Measurements from ENCODE around the gene NAT8L.

NAT8L gene

DNA sequence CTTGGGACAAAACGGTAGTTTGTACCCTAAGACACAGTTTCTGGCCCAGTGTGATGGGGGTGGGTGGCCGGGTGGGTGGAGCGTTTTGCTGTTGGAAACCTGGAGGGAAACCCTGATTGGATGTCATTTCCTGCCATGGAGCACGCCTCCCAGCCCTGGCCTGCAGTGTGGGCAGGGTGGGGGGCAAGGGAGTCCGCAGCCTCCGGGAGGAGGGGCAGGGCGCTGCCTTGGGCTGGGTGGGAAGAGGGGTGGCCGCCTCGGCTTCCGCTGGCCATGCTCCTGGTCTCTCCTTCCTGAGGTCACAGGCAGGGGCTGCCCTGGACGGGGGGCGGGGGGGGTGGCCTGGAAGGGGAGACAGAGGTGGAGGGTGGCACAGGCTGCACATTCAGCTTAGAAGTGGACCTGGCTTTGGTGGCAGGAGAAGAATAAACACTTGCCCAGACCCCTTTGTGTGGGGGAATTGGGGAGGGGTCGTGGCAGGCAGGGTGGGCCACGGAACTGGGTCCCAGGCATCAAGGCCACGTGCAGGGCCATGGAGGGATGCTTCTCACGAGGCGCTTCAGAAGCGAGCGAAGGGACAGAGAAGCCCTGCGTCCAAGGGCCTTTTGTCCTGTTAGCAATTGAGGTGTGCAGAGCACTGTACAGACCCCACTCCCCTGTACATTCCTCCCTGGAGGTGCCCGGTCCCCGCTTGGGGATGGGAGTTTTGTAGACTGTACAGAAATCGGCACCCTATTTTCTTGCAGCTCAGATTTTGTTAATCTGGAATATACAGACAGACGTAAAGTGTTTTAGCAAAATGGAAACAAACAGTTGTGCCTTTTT lies 6.2 kb downstream of the NAT8L start:
- no peak for DNase-seq

DNA sequence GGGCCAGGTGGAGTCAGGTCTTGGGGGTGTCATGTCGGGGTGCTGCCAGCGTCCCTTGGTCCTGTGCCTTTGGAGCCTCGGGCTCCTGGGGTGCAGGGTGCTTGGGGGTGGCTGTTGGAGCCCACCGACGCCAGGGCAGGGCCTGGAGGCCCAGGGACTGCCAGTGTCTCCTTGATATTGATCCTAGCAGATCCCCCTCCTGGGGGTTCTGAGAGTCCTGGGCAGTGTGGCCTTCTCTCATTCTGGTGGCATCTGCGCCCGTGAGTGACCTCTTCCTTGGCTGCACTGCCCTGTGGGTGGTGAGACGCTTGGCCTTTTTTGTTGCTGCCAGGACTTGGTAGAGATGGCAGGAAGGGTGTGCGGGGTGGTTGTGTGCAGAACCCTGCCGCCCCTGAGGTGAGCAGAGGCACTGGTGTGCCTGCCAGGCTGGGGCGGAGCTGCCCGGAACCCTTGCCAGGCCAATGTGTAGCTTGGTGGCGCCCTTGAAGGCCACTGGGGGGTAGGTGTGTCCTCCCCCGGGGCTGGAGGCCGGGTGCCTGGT lies 7.0 kb downstream of the NAT8L start:
- DNase-seq: no peak

DNA sequence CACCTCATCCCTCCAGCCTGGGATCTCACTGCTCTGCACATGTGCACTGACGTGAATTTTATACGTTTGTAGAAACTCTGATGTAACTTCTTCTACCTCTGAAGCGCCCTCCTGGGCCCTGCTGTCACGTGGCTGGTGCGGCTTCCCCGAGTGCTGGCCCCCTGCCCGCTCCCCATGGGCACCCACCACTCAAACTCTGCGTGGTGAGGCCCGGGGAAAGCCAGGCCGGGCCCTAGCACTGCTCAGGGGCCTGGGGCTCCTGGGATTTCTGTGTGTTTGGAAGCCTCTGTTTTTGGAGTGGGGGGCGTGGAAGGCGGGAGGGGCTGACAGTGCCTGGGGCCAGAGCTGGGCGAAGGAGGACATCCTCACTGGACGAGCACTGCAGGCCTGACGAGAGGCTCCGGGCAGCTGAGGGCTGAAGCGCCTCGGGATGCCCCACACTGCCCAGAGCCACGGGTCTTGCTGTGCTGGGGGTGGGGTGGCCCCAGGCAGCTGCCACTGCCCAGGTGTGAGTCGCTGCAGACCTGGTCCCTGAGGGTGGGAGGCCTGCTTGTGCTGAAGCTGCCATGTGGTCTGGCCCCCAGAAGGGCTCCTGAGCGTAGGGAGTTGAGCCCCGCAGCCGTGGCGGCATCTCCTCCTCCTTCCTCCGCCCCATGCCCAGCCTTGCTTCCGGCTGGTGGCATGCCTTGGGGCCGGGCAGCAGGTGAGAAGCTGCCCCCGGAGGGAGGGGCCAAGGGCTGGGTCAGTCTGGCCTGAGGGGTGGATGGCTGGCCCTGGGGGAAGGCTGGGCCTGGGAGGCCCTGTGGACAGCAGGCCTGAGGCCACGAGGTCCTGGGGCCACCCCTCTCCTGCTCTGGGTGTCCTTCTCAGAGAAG lies 7.7 kb downstream of the NAT8L start:
- DNase-seq: no peak

DNA sequence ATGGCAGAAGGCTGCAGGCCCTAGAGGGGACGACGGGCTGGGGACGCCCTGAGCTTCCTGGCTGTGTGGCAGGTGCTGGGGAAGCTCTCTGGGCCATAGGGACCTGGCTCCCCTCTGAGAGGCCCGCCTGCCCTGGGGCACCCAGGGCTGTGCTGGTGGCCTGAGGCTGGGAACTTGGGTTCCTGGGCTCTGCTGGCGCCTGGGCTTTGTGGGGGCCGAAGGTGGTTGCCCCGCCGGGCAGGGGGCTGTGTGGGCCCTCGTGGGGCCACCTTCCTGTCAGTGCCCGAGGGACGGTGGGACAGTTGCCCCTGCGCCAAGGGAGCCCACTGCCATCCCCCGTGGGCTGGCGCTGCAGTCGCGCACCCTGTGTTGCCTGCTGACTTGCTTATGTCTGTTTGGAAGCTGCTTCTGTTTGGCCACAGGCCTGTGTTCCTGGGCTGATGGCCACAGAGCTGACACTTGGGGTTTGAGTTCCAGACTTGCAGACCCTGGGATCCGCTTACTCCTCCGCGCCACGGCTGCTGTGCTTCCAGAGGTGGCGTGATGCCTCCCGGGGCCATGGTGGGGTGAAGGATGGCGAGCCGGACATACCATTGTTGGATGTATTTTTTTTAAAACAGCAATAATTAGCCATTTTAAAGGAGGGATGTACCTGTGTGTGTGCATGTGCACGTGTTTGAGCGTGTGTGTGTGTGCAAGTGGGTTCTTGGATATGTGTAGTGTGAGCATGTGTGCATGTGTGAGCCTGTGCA lies 8.5 kb downstream of the NAT8L start:
- no peak for DNase-seq

DNA sequence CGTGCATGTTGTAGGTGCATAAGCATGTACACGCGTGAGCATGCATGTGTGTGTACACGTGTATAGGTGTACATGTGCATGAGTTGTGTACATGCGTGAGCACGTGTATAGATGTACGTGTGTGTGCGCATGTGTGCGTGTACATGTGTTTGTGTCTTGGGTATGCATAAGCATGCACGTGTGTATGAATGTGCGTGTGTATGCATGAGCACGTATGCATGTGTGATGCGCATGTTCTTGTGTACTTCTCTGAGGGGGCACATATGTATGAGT lies 9.0 kb downstream of the NAT8L start:
- no peak for DNase-seq

DNA sequence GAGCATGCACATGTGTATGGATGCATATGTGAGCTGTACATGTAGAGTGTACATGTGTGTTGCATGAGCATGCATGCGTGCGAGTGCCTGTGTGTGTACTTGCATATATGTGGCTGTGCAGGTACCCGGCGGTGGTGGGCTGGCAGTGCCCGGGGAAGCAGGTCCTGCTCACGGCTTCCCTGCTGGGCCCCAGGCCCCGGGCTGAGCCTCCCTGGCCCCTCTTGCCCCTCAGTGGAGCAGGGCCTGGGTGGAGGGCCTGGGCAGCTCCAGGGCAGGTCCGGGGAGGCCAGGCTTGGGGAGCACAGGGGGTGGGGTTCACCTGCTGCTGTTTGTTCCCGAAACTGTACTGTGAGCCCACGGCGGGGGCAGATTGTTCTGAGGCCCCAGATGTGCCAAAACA lies 9.4 kb downstream of the NAT8L start:
- DNase-seq: no peak

DNA sequence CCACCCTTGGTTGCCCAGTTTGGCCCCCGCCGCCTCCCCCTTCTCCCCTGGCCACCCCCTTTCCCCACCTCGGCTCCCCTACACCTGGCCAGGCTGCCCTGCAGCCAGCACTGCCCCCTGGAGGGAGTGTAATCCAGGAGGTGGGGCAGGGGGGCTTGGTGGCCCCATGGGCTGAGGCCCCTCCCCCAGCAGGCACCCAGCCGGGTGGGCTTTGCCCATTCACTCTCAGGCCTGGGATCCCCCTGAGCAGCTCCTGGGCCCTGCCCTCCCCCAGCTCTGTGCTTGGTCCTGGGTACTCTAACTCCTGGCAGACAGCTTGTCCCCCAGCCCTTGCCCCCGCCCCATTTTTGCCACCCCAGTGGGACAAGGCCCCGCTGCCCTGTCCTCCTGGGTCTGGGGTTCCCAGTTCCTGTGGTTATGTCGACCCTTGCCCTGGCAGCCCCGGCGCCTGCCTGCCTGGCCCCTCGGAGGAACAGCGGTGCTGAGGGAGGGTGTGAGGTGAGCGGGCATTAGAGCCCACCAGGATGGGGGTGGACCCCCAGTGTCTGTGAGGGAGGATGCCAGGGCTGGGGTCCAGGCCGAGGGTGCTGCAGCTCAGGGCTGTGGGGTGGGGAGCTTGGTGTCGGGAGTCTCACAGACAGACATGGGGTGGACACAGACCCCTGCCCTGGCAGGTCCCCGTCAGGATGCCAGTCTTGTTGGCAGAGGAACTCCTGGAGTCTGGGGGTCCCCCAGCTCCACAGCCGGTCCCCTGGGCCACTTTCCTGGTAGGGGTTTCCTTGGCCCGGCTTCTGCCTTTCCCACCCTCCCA lies 10.2 kb downstream of the NAT8L start:
- DNase-seq: no peak

DNA sequence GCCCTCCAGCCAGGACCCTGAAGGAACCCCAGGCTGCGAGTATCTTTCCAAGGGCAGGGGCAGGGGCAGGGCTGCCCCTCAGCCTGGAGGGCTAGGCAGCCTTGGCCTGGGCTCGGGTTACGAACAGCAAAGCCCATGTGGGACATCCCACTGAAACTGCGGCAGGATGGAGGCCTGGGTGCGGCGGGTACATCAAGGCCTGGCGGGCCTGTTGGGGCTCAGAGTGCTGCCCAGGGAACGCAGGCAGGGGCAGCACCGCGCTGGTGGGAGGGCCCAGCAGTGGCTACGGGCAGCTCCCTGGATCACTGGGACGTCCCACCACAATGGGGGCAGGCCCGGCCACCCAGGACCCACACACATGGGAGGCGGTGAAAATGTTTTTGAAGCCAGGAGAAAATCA lies 10.9 kb downstream of the NAT8L start:
- DNase-seq: no peak

DNA sequence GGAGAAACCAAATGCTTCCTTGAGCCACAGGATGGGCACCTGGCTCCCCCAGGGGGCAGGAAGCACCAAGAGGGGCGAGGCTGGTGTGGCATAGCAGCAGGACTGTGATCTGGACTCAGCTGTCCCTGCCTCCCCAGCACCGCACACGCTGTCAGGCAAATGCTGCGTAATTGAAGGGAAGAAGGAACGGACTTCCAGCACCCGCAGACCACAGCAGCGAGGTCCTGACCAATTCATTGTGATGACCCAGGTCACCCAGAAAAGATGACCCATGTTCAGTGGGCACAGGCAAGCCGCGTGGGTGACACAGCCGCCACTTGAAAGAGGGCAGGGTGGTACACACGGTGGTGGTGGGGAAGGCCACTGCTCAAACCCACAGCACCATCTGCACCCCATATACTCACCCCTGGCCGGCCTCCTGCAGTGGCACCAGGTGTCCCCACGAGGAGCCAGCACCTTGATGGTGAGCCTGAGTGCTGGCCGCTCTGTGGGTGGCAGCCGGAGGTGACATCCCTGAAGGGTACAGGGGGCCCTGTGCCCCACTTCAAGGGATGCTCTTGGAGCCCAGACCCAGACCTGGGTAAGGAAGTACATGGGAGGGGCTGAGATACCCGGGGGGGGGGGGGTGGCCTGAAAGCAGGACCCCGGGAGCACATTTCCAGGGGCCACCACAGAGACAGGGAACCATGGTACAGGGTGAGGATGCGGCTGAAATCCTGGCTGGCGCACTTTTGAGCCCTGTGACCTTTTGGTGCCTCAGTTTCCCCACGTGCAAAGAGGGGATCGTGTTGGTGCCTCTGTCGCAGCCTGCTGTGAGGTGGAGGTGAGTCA lies 11.5 kb downstream of the NAT8L start:
- no peak for DNase-seq

DNA sequence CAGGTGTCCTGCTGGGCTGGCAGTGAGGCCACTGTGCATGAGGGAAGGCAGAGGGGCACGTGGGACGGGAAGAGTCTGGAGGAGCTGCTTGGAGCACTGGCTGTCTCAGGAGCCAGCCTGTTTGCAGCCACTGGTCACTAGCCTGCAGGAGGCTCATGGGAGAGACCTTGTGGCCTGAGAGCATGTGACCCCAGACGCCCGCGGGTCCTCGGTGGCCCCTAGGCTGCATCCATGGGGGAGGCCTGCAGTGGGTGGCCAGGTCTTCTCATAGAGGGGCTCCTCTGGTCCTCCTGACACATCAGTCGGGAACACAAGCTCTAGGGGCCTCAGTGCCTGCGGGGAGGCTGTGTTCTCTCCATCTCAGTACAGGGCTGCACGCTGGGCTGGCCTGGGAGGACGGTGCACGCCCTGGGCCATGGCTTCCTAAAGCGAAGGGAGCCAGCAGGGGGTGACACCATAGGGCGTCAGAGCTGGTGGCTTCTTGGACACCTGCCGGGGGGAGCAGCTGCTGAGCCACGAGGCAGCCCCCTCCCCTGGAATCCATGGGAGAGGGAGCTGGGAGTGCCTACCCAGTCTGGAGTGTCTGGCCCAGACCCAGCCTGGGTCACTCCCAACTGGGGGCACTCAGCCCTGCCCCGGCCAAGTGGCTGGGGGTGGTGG lies 12.3 kb downstream of the NAT8L start:
- no peak for DNase-seq

DNA sequence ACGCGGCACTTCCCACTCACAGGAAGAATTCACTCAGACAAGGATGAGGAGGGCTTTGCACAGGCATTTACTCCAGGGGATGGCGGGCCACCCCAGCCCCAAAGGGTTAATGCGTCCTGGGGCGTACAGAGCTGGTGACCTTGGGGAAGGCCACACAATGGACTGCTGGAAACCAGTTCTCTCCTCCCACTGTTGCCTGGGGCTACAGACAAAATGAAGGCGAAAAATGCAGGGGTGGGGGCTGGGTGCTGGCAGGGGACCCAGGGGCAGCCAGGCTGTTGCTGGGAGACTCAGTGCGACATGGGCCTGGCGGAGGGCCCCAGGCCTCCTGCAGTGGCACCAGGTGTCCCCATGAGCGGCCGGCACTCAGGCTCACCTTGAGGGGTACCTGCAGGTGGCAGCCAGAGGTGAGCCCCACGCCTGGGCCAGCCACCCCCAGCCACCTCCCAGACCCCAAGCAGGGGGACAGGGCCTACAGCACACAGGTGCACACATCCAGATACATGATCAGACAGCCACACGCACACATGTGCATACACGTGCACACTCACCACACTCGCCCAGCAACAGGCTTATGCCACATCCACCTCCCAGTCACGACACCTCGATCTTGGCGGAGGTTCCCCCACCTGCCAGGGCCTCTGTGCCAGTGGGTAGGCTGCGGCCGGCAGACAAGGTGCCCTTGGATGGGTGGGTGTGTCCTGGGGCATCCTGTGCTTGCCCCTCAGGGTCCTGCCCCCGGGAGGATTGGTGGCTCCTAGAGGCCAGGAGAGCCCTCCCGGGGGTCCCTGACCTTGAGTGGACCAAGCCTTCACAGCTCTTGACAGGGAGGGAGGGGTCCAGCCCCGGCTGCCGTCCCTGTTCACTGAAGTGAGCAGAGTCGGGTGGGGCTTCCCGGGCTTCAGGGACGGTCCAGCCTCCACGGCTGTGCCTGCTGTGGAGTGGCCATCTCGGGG lies 13.1 kb downstream of the NAT8L start:
- no peak for DNase-seq

DNA sequence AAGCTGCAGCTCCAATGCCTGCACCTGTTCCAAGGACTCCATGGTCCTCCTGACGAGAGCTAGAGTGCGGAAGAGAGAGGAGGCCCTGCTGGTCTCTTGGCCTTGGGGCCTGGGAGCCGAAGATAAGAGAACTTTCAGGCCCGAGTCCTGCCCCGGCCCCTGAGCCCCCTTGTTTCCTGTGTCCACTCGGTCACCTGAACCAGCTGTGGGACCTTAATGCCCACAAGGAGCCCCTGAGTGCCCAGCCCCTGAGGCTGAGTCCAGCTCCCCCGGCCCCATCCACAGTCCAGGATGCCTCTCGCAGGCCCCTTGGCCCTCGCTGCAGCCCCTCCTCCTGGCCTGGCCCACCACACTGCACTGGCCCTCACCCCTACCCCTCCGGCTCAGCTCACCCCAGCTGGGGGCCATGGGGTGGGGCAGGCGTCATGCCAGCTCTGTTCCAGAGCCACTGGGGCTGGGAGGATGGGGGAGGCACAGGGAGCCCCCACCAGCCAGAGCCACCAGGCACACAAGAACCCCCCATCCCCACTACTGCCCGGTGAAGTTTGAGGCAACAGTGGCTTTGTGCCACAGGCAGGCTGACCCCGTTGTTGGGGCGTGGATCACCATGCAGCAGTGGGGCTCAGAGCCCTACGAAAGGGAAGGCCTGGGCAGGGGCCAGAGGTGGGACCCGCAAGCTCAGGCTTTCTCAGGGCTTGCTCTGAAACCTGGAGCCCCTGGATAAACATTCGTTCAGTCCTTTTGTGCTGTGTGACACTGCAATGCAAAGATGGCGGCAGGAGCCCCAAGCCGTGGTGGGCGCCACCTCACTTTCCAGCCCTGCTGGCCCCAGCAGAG lies 14.1 kb downstream of the NAT8L start:
- DNase-seq: no peak

DNA sequence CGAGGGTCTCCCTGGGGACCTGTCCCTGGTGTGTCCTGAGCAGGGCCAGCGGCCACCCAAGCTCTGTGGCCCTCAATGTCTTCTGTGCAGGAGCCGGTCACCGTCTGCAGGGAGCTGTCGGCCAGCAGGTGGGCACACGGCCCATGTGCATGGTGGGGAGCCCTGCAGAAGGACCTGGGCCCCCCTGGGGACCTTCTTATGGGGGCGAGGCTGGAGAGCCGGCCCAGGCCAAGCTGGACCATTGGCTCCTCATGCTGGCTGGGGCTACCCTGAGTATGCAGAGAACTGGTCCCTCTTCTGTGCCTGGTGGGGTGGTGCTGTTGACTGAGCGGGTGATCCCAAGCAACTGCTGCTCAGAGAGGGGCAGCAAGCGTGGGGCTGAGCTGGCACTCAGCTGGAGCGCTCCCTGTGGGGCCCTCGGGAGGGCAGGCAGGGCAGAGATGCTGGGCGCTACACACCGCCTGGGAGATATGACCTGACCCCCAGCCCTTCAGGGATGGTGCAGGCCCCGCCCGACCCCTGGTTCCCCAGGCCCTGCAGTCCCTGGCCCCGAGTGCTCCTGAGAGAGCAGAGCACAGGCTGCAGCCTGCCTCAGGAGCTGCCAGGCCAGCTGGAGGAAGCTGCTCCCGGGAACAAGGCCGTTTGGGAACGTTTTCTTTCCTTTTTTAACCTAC lies 14.8 kb downstream of the NAT8L start:
- no peak for DNase-seq

DNA sequence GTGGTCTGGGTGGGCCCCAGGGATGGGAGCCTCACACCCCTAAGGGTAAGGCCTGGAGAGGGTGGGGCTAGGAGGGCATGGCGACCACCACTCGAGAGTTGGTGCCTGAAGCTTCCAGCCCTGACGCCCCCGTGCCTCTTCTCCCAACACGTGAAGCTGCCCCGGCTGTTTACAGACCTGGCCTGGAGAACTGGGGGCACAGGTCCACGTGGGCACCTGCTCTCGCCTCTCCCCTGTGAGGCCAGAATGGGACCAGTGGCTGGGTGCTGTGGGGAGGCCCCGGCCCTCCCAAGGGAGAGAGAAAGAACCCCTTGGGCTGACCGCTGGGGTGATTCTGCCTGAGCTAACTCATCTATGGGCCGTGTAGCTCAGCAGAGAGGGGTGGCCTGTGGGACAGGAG lies 15.5 kb downstream of the NAT8L start:
- DNase-seq: no peak

DNA sequence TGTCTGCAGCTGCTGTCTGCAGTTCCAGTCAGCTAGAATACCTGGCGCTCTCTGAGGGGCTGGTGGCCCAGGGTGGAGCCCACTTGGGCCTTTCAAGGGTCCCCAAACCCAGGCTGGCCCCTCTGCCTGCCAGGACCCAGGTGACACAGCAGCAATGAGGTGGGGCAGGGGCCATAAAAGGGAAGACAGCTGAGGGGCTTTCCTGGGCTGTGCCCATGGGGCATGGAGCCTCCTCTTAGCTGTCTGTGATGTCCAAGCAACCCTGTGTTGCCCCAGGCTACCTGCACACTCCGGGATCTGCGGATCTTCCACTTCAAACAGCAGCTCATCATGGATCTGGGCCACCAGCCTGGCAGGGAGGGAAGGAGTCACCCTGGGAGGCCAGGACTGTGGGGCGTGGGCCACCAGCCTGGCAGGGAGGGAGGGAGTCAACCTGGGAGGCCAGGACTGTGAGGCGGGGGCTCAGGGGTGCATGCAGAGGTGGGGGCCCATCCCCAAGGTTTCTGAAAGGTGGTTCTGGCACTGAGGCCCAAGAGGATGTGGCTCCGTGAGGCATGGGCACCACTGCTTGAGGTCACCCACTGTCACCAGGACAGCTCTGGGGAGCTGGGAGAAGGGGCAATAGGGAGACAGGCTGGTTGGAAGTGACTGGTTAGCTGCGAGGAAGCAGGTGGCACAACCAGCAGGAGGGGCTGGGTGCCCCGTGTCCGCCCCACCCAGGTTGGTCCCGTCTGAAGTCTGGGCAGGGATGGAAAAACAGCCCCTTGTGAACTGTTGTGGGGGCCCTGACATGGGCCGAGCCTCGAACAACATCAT lies 16.3 kb downstream of the NAT8L start:
- no peak for DNase-seq

DNA sequence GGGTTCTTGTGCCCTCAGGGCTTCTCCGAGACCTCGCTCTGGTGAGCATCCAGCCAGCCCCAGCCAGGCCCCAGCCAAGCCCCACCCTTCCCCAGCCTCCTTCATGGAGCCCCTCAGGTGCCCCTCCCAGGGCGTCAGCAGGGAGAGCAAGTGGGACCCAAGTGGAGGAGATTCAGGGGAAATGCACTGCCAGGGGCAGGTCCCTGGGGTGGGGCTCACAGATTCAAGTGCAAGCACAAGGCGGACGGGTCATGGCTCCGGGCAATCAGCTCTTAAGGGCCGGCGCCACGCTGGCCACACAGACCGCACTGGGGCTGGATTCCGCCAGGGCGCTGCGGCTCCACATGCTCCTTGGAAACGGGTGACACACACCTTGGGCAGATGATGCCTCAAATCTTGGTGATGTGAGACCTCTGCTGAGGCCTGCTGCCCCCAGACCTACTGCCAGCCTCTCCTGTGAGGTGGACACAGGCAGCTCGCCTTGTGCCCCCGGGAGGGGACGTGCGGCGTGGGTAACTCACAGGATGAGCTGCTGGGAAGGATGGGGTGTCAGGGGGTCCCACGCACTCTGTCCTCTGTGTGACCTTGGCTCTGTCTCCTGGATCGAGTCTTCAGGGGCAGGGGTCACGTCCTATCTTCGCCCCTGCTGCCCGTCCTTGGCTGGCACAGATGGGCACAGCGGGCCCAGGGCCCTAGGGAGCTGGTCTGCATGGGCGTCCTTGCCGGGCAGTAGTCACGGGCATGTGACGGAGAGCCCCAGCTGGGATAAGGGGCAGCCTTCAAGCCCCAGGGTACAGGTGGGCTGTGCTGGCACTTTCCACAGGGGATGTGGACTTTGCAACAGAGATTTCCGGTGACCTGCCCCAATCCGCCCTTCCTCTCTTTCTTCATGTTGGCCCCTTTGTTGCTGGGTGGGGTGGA lies 17.1 kb downstream of the NAT8L start:
- DNase-seq: no peak
